ENCODE data around the gene CEP350. TPM values are rescaled to one million over a fixed set of nuclear protein-coding genes. Genes with fewer than 3 reads are reported as not detected.

The CEP350 gene
- total RNA-seq, 4 donors from 2014 or later, result 74.4 to 89.0 (median 82.0) TPM

GRCh38 chr1:179951383-179952144 is 3.0 kb upstream of the CEP350 start:
- Histone ChIP-seq H3K27ac (no peak overlapping the region), H3K27me3 (no peaks in the 10 kb centered on the region), H3K4me1 (peaks cover 0 to 22% (median 11%) of the 10 kb centered on the region in 3 donors), H3K4me3 (no peak overlapping the region), H3K9me3 (no peaks in the 10 kb centered on the region), H3K36me3 (no peaks in the 10 kb centered on the region)
- WGBS, 2 donors (ENCODE audit: low coverage in 1 of 2), result 90 to 91% methylated on average over 8 to 10 of the region's 10 CpGs
- ATAC-seq, result no peak
- no peak for TF ChIP-seq POLR2A (IDR thresholded peaks at IDR 0.05)
- no peak for TF ChIP-seq EP300 (IDR thresholded peaks at IDR 0.05)
- TF ChIP-seq CTCF (IDR thresholded peaks at IDR 0.05), result no peak
- TF ChIP-seq POLR2AphosphoS5 (IDR thresholded peaks at IDR 0.05), result no peak

- ATAC-seq, result no peak
- Histone ChIP-seq H3K9me3 (no peaks in the 10 kb centered on the region), H3K4me1 (peaks cover 0 to 28% (median 11%) of the 10 kb centered on the region in 3 donors), H3K27ac (no peak overlapping the region), H3K4me3 (no peak overlapping the region), H3K27me3 (no peaks in the 10 kb centered on the region), H3K36me3 (no peaks in the 10 kb centered on the region)
- WGBS, 2 donors (ENCODE audit: low coverage in 1 of 2), result 51 to 94% methylated on average over 3 to 4 of the region's 4 CpGs
- TF ChIP-seq EP300 (IDR thresholded peaks at IDR 0.05) (no peak), CTCF (IDR thresholded peaks at IDR 0.05) (no peak), POLR2A (IDR thresholded peaks at IDR 0.05) (no peak), POLR2AphosphoS5 (IDR thresholded peaks at IDR 0.05) (no peak)
Measured at GRCh38 chr1:179952186-179952585, 2.4 kb upstream of the CEP350 start.

GRCh38 chr1:179953974-179954492 is 577 bp upstream of the CEP350 start:
- H3K27me3 ChIP-seq, result no peaks in the 10 kb centered on the region
- ATAC-seq, result peak; percentile 28
- peak overlapping the region; percentile 90 to 99 (median 96) for H3K27ac ChIP-seq
- H3K4me1 ChIP-seq, result peaks cover 0 to 47% (median 11%) of the 10 kb centered on the region in 3 donors
- H3K9me3 ChIP-seq, result no peaks in the 10 kb centered on the region
- no peaks in the 10 kb centered on the region for H3K36me3 ChIP-seq
- peak overlapping the region; percentile 87 to 94 for H3K4me3 ChIP-seq
- TF ChIP-seq POLR2A (IDR thresholded peaks at IDR 0.05) (no peak), CTCF (IDR thresholded peaks at IDR 0.05) (peak in 1 of 4 experiments; percentile 13)
- WGBS, 2 donors (ENCODE audit: low coverage in 1 of 2), result 1 to 2% methylated on average over 18 to 19 of the region's 19 CpGs

- WGBS, 2 donors (ENCODE audit: low coverage in 1 of 2), result 0% methylated on average over 3 to 6 of the region's 10 CpGs
- H3K36me3 ChIP-seq, result no peaks in the 10 kb centered on the region
Measured at GRCh38 chr1:179955287-179955680, 674 bp downstream of the CEP350 start.

More at GRCh38 chr1:179955287-179955680, 674 bp downstream of the CEP350 start:
- TF ChIP-seq CTCF (IDR thresholded peaks at IDR 0.05) (peak in 2 of 4 experiments; percentile 15 to 26), POLR2AphosphoS5 (IDR thresholded peaks at IDR 0.05) (no peak)
- Histone ChIP-seq H3K4me1 (peaks cover 0 to 51% (median 11%) of the 10 kb centered on the region in 3 donors), H3K27ac (peak overlapping the region; percentile 94 to 99 (median 96)), H3K27me3 (no peaks in the 10 kb centered on the region), H3K9me3 (no peaks in the 10 kb centered on the region), H3K4me3 (peak overlapping the region; percentile 87 to 94)
- ATAC-seq, result no peak
